ENCODE results near the gene IL5RA. TPM values are rescaled to one million over a fixed set of nuclear protein-coding genes. Genes with fewer than 3 reads are reported as not detected.

The IL5RA gene
- total and polyA plus RNA-seq, 7 donors: under 0.01 to 0.49 (median 0.10) TPM; not detected in 3

DNA sequence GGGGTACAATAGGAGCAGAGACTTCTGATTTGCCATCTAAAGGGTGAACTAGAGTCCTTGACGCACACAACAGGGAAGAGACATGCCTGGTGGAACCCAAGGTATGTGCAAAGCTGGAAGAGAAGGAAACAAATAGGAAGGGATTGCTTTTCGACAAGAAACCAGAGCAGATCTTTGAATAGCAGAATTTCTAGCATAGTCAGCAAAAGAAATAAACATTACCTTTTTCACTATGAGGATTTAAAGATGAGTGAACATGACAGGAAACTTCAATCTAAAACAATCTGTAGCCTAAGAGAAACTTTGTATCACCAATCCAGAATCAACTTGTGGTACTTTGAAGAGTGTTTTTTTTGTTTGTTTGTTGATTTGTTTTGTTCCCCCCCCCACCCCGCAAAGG lies 4.9 kb downstream of the IL5RA start:
- Histone ChIP-seq H3K36me3 (no peaks in the 10 kb centered on the region), H3K4me1 (no peaks in the 10 kb centered on the region), H3K9me3 (no peaks in the 10 kb centered on the region), H3K27me3 (no peaks in the 10 kb centered on the region), H3K4me3 (no peak overlapping the region), H3K27ac (no peak overlapping the region)
- DNase-seq: no peak
- intact Hi-C loops (cut with DNase I): no loop called here
- TF ChIP-seq POLR2A (IDR thresholded peaks at IDR 0.05): no peak
- TF ChIP-seq POLR2AphosphoS5 (IDR thresholded peaks at IDR 0.05): no peak
- no peak for TF ChIP-seq EP300 (IDR thresholded peaks at IDR 0.05)
- TF ChIP-seq, protein P1, sequence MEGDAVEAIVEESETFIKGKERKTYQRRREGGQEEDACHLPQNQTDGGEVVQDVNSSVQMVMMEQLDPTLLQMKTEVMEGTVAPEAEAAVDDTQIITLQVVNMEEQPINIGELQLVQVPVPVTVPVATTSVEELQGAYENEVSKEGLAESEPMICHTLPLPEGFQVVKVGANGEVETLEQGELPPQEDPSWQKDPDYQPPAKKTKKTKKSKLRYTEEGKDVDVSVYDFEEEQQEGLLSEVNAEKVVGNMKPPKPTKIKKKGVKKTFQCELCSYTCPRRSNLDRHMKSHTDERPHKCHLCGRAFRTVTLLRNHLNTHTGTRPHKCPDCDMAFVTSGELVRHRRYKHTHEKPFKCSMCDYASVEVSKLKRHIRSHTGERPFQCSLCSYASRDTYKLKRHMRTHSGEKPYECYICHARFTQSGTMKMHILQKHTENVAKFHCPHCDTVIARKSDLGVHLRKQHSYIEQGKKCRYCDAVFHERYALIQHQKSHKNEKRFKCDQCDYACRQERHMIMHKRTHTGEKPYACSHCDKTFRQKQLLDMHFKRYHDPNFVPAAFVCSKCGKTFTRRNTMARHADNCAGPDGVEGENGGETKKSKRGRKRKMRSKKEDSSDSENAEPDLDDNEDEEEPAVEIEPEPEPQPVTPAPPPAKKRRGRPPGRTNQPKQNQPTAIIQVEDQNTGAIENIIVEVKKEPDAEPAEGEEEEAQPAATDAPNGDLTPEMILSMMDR (IDR thresholded peaks at IDR 0.05): no peak
- WGBS, 2 donors: 89 to 94% methylated on average over 3 of the region's 3 CpGs

DNA sequence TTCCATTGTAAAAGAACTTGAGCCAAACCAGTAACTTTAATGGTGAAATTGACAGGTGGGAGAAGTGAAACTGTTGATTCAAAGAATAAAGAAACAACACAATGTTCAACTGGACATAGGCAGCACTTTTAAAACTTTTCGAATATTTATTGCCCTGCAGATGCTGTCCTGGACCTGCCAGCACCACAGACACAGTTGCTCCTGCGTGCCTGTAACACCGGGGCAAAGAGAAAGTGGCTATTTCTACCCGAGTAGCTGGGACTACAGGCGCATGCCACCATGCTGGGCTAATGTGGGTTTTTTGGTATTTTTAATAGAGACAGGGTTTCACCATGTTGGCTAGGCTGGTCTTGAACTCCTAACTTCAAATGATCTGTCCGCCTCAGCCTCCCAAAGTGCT lies 7.4 kb downstream of the IL5RA start:
- WGBS, 2 donors: 88% methylated on average over 6 of the region's 6 CpGs
- TF ChIP-seq POLR2A (IDR thresholded peaks at IDR 0.05) (no peak), POLR2AphosphoS5 (IDR thresholded peaks at IDR 0.05) (no peak), EP300 (IDR thresholded peaks at IDR 0.05) (no peak)
- TF ChIP-seq, protein P1 (IDR thresholded peaks at IDR 0.05): no peak
- H3K4me1 ChIP-seq: no peaks in the 10 kb centered on the region
- H3K27ac ChIP-seq: no peak overlapping the region
- DNase-seq: no peak
- no peaks in the 10 kb centered on the region for H3K27me3 ChIP-seq
- intact Hi-C loops (cut with DNase I): no loop called here
- no peak overlapping the region for H3K4me3 ChIP-seq
- H3K36me3 ChIP-seq: no peaks in the 10 kb centered on the region
- no peaks in the 10 kb centered on the region for H3K9me3 ChIP-seq

DNA sequence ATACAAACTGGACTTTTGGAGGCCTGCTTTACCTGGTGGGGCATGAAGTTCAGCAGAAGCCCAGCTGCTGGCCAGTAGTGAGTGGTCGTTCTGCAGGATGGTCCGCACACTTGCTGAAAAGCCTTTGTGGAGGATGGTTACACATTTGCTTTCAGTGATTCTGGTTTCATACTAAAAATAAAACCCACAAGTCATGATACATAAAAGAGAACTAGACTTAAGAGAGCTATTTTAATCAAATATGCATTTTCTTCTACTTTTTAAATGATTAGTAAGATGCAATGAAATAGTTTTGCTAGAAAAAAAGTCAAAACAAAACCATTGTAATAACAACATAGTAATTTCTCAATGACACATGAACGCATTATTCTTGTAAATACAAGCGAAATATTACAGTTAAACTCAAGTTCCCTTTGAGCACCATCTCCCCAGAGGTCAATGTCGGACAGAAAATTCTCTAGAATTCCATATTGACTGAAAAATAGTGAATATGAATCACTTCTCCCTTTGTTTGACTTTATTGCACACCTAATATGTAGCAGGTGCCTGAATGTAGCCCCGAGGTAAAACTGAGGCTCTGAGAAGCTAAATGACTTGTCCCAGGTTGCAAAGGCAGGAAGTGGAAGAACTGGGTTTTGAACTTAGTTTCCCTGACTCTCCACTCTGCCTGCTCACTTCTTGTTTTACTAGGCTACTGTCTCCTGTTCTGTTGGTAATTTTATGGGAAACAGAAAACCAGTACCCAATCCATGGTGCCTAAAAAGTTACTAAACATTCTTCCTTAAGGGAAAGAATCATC lies 8.3 kb downstream of the IL5RA start:
- H3K27ac ChIP-seq: no peak overlapping the region
- no peaks in the 10 kb centered on the region for H3K9me3 ChIP-seq
- H3K27me3 ChIP-seq: no peaks in the 10 kb centered on the region
- no peaks in the 10 kb centered on the region for H3K36me3 ChIP-seq
- 81 to 82% methylated on average over 6 of the region's 6 CpGs for WGBS, 2 donors
- H3K4me1 ChIP-seq: no peaks in the 10 kb centered on the region
- TF ChIP-seq POLR2AphosphoS5 (IDR thresholded peaks at IDR 0.05) (no peak), POLR2A (IDR thresholded peaks at IDR 0.05) (no peak), EP300 (IDR thresholded peaks at IDR 0.05) (no peak)
- TF ChIP-seq, protein P1 (IDR thresholded peaks at IDR 0.05): no peak
- DNase-seq: no peak
- intact Hi-C loops (cut with DNase I): no loop called here
- no peak overlapping the region for H3K4me3 ChIP-seq

DNA sequence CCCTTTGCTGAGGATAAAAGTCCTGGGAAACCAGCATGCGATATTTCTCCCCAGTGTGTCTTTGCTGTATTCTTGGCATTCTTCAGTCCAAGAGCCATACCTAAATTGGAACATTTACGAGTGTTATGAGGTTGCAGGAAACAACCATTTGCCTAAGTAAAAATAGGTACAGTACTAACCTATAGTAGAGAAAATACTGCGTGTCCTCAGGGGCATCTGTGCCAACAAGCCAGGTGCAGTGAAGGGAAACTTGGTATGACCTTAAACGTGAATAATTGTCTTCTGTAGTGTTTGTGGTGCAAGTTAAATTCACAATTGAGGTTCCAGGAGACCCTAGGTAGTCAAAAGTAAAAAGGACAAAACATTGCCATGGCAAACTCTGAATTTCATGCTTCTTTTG lies 12.2 kb downstream of the IL5RA start:
- no peaks in the 10 kb centered on the region for H3K27me3 ChIP-seq
- H3K4me3 ChIP-seq: no peak overlapping the region
- no peak for DNase-seq
- no peaks in the 10 kb centered on the region for H3K4me1 ChIP-seq
- TF ChIP-seq POLR2AphosphoS5 (IDR thresholded peaks at IDR 0.05): no peak
- TF ChIP-seq, protein P1 (IDR thresholded peaks at IDR 0.05): no peak
- TF ChIP-seq EP300 (IDR thresholded peaks at IDR 0.05): no peak
- TF ChIP-seq POLR2A (IDR thresholded peaks at IDR 0.05): no peak
- no peak overlapping the region for H3K27ac ChIP-seq
- no peaks in the 10 kb centered on the region for H3K9me3 ChIP-seq
- 38 to 69% methylated on average over 4 of the region's 4 CpGs for WGBS, 2 donors
- H3K36me3 ChIP-seq: no peaks in the 10 kb centered on the region
- intact Hi-C loops (cut with DNase I): no loop called here

DNA sequence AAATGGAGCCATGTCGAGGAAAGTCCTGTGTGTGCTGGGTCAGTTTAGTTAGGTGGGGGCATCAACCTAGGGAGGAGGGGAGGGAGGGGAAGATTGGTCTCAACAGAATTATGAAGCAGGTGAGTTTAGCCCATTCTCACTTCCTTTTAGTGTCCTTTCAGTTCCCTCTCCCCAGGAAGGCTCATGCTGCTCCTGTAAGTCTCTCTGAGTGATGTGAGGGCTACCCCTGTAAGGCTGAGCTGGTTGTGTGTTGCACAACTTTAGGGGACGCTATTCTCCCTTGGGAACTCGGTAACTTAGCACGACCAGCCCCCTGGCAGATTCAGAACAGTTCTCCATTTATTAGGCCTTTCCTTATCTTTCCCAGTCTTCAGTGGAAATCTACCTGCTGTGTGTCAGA lies 21.2 kb downstream of the IL5RA start:
- WGBS, 2 donors: 72 to 82% methylated on average over 4 of the region's 4 CpGs

More for the DNA sequence above, 21.2 kb downstream of the IL5RA start:
- Histone ChIP-seq H3K36me3 (no peaks in the 10 kb centered on the region), H3K27me3 (no peaks in the 10 kb centered on the region), H3K27ac (no peak overlapping the region), H3K4me1 (no peaks in the 10 kb centered on the region), H3K9me3 (no peaks in the 10 kb centered on the region), H3K4me3 (no peak overlapping the region)
- intact Hi-C loops (cut with DNase I): no loop called here
- TF ChIP-seq POLR2A (IDR thresholded peaks at IDR 0.05) (no peak), EP300 (IDR thresholded peaks at IDR 0.05) (no peak), POLR2AphosphoS5 (IDR thresholded peaks at IDR 0.05) (no peak)
- TF ChIP-seq, protein P1 (IDR thresholded peaks at IDR 0.05): no peak
- no peak for DNase-seq

All from sigmoid colon (tissue), 7 donors.